Mesenchymal stem cell (in vitro differentiated cells and primary cell): ENCODE data around the gene CRBN.

ENCODE experiments used
- DNase-seq: peaks from one replicate; pipeline ENCODE4 v3.0.0-alpha.2; 2013
- H2AFZ ChIP-seq: one replicate; pipeline ENCODE4 v1.6.1; 2013; ENCODE audit warnings: low read depth, mild to moderate bottlenecking, control low read depth, inconsistent platforms, low read length, moderate library complexity
- H2AK5ac ChIP-seq: 2 replicates; pipeline ENCODE4 v1.6.1; 2013; ENCODE audit warnings: low read length, moderate library complexity, mild to moderate bottlenecking, inconsistent platforms; ENCODE audit not compliant: severe bottlenecking
- H2BK120ac ChIP-seq: one replicate; pipeline ENCODE4 v1.6.1; 2013; ENCODE audit warnings: low read depth, mild to moderate bottlenecking, inconsistent platforms, low read length, moderate library complexity
- H2BK12ac ChIP-seq, 2 experiments: one replicate each; pipeline ENCODE4 v1.6.1; 2013; ENCODE audit warnings: inconsistent platforms in 2 of 2, low read length in 2 of 2, mild to moderate bottlenecking in 2 of 2, moderate library complexity in 2 of 2, control low read depth in 1 of 2
- H2BK15ac ChIP-seq: one replicate; pipeline ENCODE4 v1.6.1; 2013; ENCODE audit warnings: mild to moderate bottlenecking, low read depth, inconsistent platforms; ENCODE audit not compliant: poor library complexity, severe bottlenecking
- H2BK5ac ChIP-seq: 2 replicates; pipeline ENCODE4 v1.6.1; 2013; ENCODE audit warnings: low read depth, mild to moderate bottlenecking, low read length, control low read depth, inconsistent platforms; ENCODE audit not compliant: poor library complexity, severe bottlenecking
- H3K14ac ChIP-seq, 2 experiments: one replicate each; pipeline ENCODE4 v1.6.1; 2013; ENCODE audit warnings: inconsistent platforms in 2 of 2, low read length in 2 of 2, control low read depth in 1 of 2, mild to moderate bottlenecking in 1 of 2, moderate library complexity in 1 of 2
- H3K18ac ChIP-seq, 2 experiments: one replicate each; pipeline ENCODE4 v1.6.1; 2013; ENCODE audit warnings: inconsistent platforms in 2 of 2, low read length in 2 of 2, control low read depth in 1 of 2, low read depth in 1 of 2, mild to moderate bottlenecking in 1 of 2
- H3K23ac ChIP-seq, 2 experiments: one replicate each; pipeline ENCODE4 v1.6.1; 2013; ENCODE audit warnings: inconsistent platforms in 2 of 2, low read length in 2 of 2, mild to moderate bottlenecking in 2 of 2, moderate library complexity in 2 of 2, control low read depth in 1 of 2
- H3K27ac ChIP-seq: 2 replicates; pipeline ENCODE4 v1.5.1; 2013; ENCODE audit warnings: mild to moderate bottlenecking, moderate library complexity, low read length, control low read depth, inconsistent platforms; ENCODE audit not compliant: poor library complexity, severe bottlenecking
- H3K27me3 ChIP-seq, 2 experiments: 2 replicates each; pipeline versions ENCODE4 v1.6.1 to v1.7.0; 2013; ENCODE audit warnings: low read length in 2 of 2, mild to moderate bottlenecking in 2 of 2, moderate library complexity in 2 of 2, control low read depth in 1 of 2, inconsistent platforms in 1 of 2; ENCODE audit not compliant: control insufficient read depth in 1 of 2, insufficient read depth in 1 of 2
- H3K36me3 ChIP-seq, 2 experiments: 2 replicates each; pipeline versions ENCODE4 v1.6.1 to v1.7.0; 2013; ENCODE audit warnings: low read length in 2 of 2, control low read depth in 1 of 2, inconsistent platforms in 1 of 2, low read depth in 1 of 2, mild to moderate bottlenecking in 1 of 2; ENCODE audit not compliant: insufficient read depth in 2 of 2, control insufficient read depth in 1 of 2
- H3K4ac ChIP-seq, 2 experiments: one replicate each; pipeline ENCODE4 v1.6.1; 2013; ENCODE audit warnings: inconsistent platforms in 2 of 2, low read length in 2 of 2, mild to moderate bottlenecking in 2 of 2, moderate library complexity in 2 of 2, control low read depth in 1 of 2, low read depth in 1 of 2
- H3K4me1 ChIP-seq: 2 replicates; pipeline ENCODE4 v1.6.1; 2013; ENCODE audit warnings: low read depth, low read length, control low read depth; ENCODE audit not compliant: control insufficient read depth, insufficient read depth
- H3K4me2 ChIP-seq: 2 replicates; pipeline ENCODE4 v1.6.1; 2013; ENCODE audit warnings: low read length, mild to moderate bottlenecking, inconsistent platforms; ENCODE audit not compliant: poor library complexity, severe bottlenecking
- H3K4me3 ChIP-seq, 2 experiments: 2 replicates each; pipeline versions ENCODE4 v1.5.1 to v1.7.0; 2013; ENCODE audit warnings: low read length in 2 of 2, mild to moderate bottlenecking in 2 of 2, control low read depth in 1 of 2, low read depth in 1 of 2; ENCODE audit not compliant: insufficient read depth in 1 of 2
- H3K79me1 ChIP-seq: replicated peaks from 2 replicates; pipeline ENCODE4 v1.6.1; 2013; ENCODE audit warnings: mild to moderate bottlenecking, control low read depth, low read length, inconsistent platforms; ENCODE audit not compliant: poor library complexity, severe bottlenecking
- H3K9ac ChIP-seq: 2 replicates; pipeline ENCODE4 v1.7.0; 2013; ENCODE audit warnings: mild to moderate bottlenecking, low read length, moderate library complexity
- H3K9me3 ChIP-seq: 2 replicates; pipeline ENCODE4 v1.7.0; 2013; ENCODE audit warnings: mild to moderate bottlenecking, low read length; ENCODE audit not compliant: control insufficient read depth
- H4K8ac ChIP-seq: one replicate; pipeline ENCODE4 v1.6.1; 2013; ENCODE audit warnings: inconsistent platforms, mild to moderate bottlenecking, low read length, moderate library complexity
- H4K91ac ChIP-seq: one replicate; pipeline ENCODE4 v1.6.1; 2013; ENCODE audit warnings: mild to moderate bottlenecking, low read length, inconsistent platforms
- WGBS: methylation state at CpG from one replicate; pipeline ENCODE4 v1.1.7; 2013; ENCODE audit warnings: mixed read lengths; 5-methylcytosine and 5-hydroxymethylcytosine counted together

The CRBN gene

GRCh38 chr3:3172627-3173026 lies 6.9 kb downstream of the CRBN start:
- Histone ChIP-seq H3K27me3 (no peaks in the 10 kb centered on the region), H2BK120ac (no peak overlapping the region), H3K9ac (peak overlapping the region; percentile 22), H3K9me3 (no peaks in the 10 kb centered on the region), H3K18ac (no peak overlapping the region), H3K36me3 (peaks cover 18 to 76% of the 10 kb centered on the region in 2 experiments), H3K23ac (no peak overlapping the region), H2BK15ac (no peak overlapping the region), H3K27ac (no peak overlapping the region), H2BK12ac (no peak overlapping the region), H4K91ac (no peak overlapping the region), H2AFZ (no peak overlapping the region), H3K4me3 (no peak overlapping the region), H2AK5ac (no peak overlapping the region), H3K4me2 (no peak overlapping the region), H2BK5ac (no peak overlapping the region), H3K79me1 (peaks cover 12% of the 10 kb centered on the region), H3K4ac (no peak overlapping the region), H4K8ac (no peak overlapping the region), H3K4me1 (no peaks in the 10 kb centered on the region), H3K14ac (no peak overlapping the region)
- WGBS = 100% methylated on average over 1 of the region's 1 CpG
- DNase-seq = no peak

GRCh38 chr3:3170998-3171397 lies 8.5 kb downstream of the CRBN start:
- no peaks in the 10 kb centered on the region for H3K4me1 ChIP-seq
- H2BK12ac ChIP-seq = no peak overlapping the region
- H2BK120ac ChIP-seq = no peak overlapping the region
- H4K8ac ChIP-seq = no peak overlapping the region
- H2AK5ac ChIP-seq = no peak overlapping the region
- no peak overlapping the region for H3K14ac ChIP-seq
- no peak overlapping the region for H3K4me3 ChIP-seq
- no peak overlapping the region for H3K4ac ChIP-seq
- no peaks in the 10 kb centered on the region for H3K9me3 ChIP-seq
- H2AFZ ChIP-seq = no peak overlapping the region
- peak; percentile 40 for DNase-seq
- no peak overlapping the region for H3K27ac ChIP-seq
- H2BK15ac ChIP-seq = no peak overlapping the region
- no peak overlapping the region for H3K18ac ChIP-seq
- H3K36me3 ChIP-seq = peaks cover 18 to 92% of the 10 kb centered on the region in 2 experiments
- 82% methylated on average over 5 of the region's 5 CpGs for WGBS
- H3K79me1 ChIP-seq = peaks cover 8% of the 10 kb centered on the region
- H3K9ac ChIP-seq = no peak overlapping the region
- H3K23ac ChIP-seq = no peak overlapping the region
- H4K91ac ChIP-seq = no peak overlapping the region
- no peak overlapping the region for H3K4me2 ChIP-seq
- no peak overlapping the region for H2BK5ac ChIP-seq
- H3K27me3 ChIP-seq = no peaks in the 10 kb centered on the region

DNA sequence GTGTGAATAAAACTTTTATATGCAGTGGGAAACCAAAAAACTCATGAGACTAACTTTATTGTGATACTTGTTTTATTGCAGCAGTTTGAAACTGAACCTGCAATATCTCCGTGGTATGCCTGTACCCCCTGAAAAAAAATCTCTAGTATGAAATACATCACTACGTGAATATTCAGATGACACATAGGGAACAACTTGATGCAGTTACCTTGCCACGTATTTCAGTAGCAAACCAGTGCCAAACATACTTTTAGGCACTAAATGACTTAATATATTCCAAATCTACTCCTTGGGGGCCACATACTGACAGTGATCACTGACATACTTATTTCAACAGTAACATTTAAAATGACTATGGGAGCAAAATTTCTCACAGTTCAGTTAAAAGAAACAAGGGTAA lies 13.8 kb downstream of the CRBN start:
- H2BK12ac ChIP-seq = no peak overlapping the region
- H3K9ac ChIP-seq = no peak overlapping the region
- H3K27me3 ChIP-seq = no peaks in the 10 kb centered on the region
- DNase-seq = no peak
- H3K36me3 ChIP-seq = peaks cover 4 to 97% of the 10 kb centered on the region in 2 experiments
- H3K9me3 ChIP-seq = peaks cover 11% of the 10 kb centered on the region
- H3K79me1 ChIP-seq = peaks cover 4% of the 10 kb centered on the region
- H2BK5ac ChIP-seq = no peak overlapping the region
- no peak overlapping the region for H3K4me2 ChIP-seq
- H4K91ac ChIP-seq = no peak overlapping the region
- no peaks in the 10 kb centered on the region for H3K4me1 ChIP-seq
- no peak overlapping the region for H3K23ac ChIP-seq
- H2BK15ac ChIP-seq = no peak overlapping the region
- no peak overlapping the region for H3K4me3 ChIP-seq
- H3K18ac ChIP-seq = no peak overlapping the region
- H3K27ac ChIP-seq = no peak overlapping the region
- no peak overlapping the region for H2BK120ac ChIP-seq
- no peak overlapping the region for H4K8ac ChIP-seq
- H3K4ac ChIP-seq = no peak overlapping the region
- no peak overlapping the region for H2AK5ac ChIP-seq
- H3K14ac ChIP-seq = no peak overlapping the region
- no peak overlapping the region for H2AFZ ChIP-seq
- over 99% methylated on average over 3 of the region's 3 CpGs for WGBS

DNA sequence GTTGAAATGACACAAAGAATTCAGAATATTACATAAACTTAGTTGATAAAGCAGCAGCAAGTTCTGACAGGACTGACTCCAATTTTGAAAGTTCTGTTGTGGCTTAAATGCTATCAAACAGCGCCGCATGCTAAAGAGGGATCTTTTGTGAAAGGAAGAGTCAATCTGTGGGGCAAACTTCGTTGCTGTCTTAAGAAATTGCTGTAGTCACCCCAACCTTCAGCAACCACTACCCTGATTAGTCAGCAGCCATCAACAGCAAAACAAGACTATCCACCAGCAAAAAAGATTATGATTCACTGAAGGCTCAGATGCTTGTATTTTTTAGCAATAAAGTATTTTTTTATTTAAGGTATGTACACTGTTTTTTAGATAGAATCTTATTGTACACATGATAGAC lies 14.2 kb downstream of the CRBN start:
- no peaks in the 10 kb centered on the region for H3K4me1 ChIP-seq
- no peak overlapping the region for H3K27ac ChIP-seq
- no peak overlapping the region for H2AFZ ChIP-seq
- no peak overlapping the region for H2AK5ac ChIP-seq
- H3K4me2 ChIP-seq = no peak overlapping the region
- H3K9ac ChIP-seq = no peak overlapping the region
- H3K4me3 ChIP-seq = no peak overlapping the region
- no peak overlapping the region for H3K18ac ChIP-seq
- peaks cover 11% of the 10 kb centered on the region for H3K9me3 ChIP-seq
- H3K23ac ChIP-seq = no peak overlapping the region
- H2BK15ac ChIP-seq = no peak overlapping the region
- H3K79me1 ChIP-seq = peaks cover 3% of the 10 kb centered on the region
- 67% methylated on average over 3 of the region's 3 CpGs for WGBS
- DNase-seq = no peak
- H4K8ac ChIP-seq = no peak overlapping the region
- H3K27me3 ChIP-seq = no peaks in the 10 kb centered on the region
- H2BK12ac ChIP-seq = no peak overlapping the region
- H2BK5ac ChIP-seq = no peak overlapping the region
- H4K91ac ChIP-seq = no peak overlapping the region
- H3K14ac ChIP-seq = no peak overlapping the region
- H3K36me3 ChIP-seq = peaks cover 4 to 95% of the 10 kb centered on the region in 2 experiments
- H2BK120ac ChIP-seq = no peak overlapping the region
- no peak overlapping the region for H3K4ac ChIP-seq
